ENCODE results near the gene MXD4. TPM values are rescaled to one million over a fixed set of nuclear protein-coding genes. Genes with fewer than 3 reads are reported as not detected.

MXD4 gene
- polyA plus RNA-seq, 10 donors, result 38.2 to 60.5 (median 52.1) TPM

- DNase-seq, result no peak
These were observed 34.1 kb upstream of the MXD4 start for GRCh38 chr4:2295900-2296442.

- DNase-seq, result no peak
These were observed 33.6 kb upstream of the MXD4 start for GRCh38 chr4:2295500-2295899.

- peak in 2 of 3 donors; percentile 41 to 57 for DNase-seq
These were observed 30.8 kb upstream of the MXD4 start for GRCh38 chr4:2292646-2293108.

GRCh38 chr4:2291705-2292645 is 30.1 kb upstream of the MXD4 start:
- DNase-seq, result no peak

GRCh38 chr4:2290974-2291704 is 29.2 kb upstream of the MXD4 start:
- no peak for DNase-seq

DNA sequence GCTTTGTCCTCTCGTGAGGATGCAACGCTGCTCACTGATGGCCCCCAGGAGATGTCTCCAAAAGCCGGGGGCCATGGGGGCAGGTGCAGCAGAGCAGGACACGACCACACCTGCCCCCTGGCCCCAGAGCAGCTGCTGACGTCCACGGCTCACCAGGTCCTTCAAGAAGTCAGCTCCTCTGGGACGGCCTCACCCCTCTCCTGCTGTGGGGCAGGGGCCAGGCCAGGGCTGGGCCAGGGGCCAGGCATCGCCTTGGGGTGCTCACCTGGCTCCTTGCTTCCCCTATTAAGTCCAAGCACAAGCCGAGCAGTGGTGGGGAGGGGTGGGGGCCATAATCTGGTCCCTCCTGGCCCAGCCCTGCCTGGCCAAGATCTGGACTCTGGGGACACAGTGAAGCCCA is 28.6 kb upstream of the MXD4 start:
- DNase-seq, result no peak

GRCh38 chr4:2289955-2290333 is 28.0 kb upstream of the MXD4 start:
- DNase-seq, result no peak

GRCh38 chr4:2289311-2289954 is 27.5 kb upstream of the MXD4 start:
- DNase-seq, result no peak

- DNase-seq, result no peak
These were observed 26.2 kb upstream of the MXD4 start for GRCh38 chr4:2288051-2288541.

- DNase-seq, result no peak
These were observed 25.6 kb upstream of the MXD4 start for GRCh38 chr4:2287594-2287915.

GRCh38 chr4:2286904-2287593 is 25.1 kb upstream of the MXD4 start:
- peak in 1 of 3 donors; percentile 44 for DNase-seq

DNA sequence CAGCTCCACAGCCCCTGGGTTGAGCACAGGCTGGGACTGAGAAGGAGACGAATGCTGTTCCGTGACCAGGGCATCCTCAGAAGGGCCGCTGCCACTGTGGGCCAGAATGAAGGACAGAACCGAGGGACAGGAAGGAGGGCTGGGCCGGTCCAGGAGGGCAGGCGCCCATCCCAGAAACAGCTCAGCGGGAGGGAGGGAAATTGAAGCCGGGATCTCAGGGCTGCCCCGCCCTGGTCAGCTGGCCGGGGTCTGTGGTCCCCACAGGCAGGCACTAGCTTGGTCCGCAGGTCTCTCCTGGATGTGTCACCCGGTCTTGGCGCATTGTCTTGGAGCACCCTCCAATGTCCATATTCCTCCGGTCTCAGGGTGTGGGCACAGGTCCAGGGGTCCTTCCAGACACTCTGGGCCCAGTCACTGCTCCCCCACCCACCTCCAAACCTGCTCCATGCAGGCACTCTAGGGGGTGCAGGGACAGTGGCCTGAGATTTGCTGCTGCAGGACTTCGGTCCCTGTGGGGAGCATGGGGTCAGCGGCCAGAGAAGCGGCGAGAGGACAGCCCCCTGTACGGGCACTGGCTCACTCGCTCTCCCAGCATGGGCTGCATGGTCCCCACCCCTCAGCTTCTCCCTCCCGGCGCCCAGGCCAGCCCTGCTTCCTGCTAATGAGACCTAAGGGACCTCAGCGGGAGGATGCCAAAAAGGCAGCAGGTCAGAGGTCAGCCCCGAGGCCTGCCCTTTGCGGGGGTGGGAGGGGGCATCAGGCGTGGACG is 23.9 kb upstream of the MXD4 start:
- DNase-seq, result no peak

- DNase-seq, result peak in 1 of 3 donors; percentile 17
These were observed 23.2 kb upstream of the MXD4 start for GRCh38 chr4:2284934-2285612.

DNA sequence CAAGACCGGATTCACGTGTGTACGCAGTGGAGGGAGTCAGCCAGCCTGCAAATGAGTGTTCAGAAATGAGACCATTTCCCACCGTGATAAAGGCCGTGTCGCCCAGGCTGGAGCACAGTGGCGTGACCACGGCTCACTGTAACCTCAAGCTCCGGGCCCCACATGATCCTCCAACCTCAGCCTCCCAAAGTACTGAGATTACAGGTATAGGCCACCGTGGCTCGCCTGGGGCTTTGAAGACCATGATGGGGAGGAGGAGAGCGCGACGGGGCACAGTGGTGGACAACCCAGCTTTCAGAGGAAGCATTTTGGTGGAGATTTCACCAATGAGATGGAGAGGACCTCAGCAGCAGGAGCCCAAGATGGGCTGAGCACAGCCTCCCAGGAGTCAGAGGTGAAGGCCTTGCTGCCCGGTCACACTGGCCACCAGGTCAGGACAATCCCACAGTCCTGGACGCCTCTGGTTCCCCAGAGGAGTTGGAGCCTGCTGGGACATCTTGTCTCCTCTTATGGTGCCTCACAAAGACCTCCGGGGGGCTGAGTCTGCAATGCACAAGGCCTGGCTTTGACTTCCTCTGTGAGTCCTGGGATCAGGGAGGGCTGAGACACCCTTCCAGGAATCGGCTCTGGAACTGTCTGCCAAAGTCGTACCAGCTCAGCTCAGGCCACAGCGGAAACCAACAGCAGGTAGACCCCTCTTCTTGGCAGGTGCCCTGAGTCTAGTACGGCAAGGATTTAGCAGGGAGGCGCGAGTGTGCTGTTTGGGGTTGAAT is 22.4 kb upstream of the MXD4 start:
- DNase-seq, result no peak

DNA sequence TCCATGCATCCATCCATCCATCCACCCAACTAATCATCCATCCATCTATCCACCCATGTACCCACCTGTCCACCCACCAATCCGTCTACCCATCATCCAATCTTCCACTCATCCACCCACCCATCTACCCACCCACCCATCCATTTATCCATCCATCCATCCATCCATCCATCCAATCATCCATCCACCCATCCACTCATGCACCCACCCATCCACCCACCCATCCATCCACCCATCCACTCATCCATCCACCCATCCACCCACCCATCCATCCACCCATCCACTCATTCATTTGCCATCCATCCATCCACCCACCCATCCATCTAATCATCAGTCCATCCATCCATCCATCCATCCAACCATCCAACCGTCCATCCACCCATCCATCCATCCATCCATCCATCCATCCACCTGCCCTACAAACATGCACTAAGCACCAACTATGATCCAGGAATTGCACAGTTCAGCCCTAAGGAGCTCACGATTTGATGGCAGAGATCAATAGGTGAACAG is 21.3 kb upstream of the MXD4 start:
- no peak for DNase-seq

- no peak for DNase-seq
These were observed 19.9 kb upstream of the MXD4 start for GRCh38 chr4:2281575-2282343.

GRCh38 chr4:2280531-2281300 is 18.8 kb upstream of the MXD4 start:
- DNase-seq, result no peak

All from muscle of back (tissue), 11 donors.